Gastrocnemius medialis (tissue), 4 donors: ENCODE results near the gene GALNT14.

Source experiments
- POLR2A ChIP-seq, 2 donors: fragments of 450-650 bp; IDR thresholded peaks; one replicate each; pipeline ENCODE4 v1.6.1; 2017; ENCODE audit warnings: antibody characterized with exemption in 2 of 2, mild to moderate bottlenecking in 2 of 2, moderate library complexity in 2 of 2
- TF ChIP-seq, protein P1 (sequence below), 5 experiments: fragments of 450-650 bp in 3 of 5; fragments of 200-600 bp in 2 of 5; sonication (generic) in 2 of 5; IDR thresholded peaks in 4 of 5; conservative IDR thresholded peaks in 1 of 5; 1 replicate in 4 of 5; 2 replicates in 1 of 5; pipeline ENCODE4 v1.5.1; 2016 to 2019; ENCODE audit warnings: antibody characterized with exemption in 5 of 5, mild to moderate bottlenecking in 3 of 5, moderate library complexity in 3 of 5

DNA sequence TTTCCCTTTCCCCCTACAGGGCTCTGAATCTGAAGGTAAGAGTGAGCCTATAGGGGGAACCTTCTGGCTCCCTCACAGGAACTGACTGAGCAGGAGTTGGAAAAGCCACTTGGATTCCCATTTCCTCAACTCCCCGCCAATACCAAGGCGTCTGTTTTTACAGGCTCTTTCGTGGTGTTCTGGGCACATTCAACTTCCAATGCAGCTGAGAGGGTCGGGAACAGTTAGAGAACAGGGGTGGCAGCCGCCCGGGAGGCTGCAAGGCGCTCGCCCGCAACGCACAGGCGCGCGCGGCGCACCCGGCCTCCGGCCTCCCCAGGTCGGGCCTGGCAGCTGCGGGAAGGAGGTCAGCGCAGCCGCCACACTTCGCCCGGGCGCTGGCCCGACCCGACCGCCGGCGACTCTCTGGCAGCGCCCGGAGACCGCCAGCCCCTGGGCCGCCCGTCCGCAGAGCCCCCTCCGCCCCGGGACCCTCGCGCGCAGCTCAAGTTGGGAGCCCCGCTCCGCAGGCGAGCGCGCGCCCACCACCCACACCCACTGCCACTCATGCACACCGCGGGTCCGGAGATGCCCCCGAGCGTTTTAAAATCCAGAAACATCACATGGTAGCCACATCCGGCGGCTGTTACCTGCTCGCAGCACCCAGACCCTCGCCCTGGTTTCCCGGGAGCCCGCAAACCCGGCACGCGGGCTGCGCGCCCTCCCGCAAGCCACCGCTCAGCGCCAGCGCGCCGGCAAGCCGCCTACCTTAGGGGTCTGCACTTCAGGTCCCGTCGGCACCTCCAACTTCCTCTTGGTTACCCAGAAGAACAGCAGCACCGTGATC lies 816 bp downstream of the GALNT14 start:
- TF ChIP-seq, protein P1, sequence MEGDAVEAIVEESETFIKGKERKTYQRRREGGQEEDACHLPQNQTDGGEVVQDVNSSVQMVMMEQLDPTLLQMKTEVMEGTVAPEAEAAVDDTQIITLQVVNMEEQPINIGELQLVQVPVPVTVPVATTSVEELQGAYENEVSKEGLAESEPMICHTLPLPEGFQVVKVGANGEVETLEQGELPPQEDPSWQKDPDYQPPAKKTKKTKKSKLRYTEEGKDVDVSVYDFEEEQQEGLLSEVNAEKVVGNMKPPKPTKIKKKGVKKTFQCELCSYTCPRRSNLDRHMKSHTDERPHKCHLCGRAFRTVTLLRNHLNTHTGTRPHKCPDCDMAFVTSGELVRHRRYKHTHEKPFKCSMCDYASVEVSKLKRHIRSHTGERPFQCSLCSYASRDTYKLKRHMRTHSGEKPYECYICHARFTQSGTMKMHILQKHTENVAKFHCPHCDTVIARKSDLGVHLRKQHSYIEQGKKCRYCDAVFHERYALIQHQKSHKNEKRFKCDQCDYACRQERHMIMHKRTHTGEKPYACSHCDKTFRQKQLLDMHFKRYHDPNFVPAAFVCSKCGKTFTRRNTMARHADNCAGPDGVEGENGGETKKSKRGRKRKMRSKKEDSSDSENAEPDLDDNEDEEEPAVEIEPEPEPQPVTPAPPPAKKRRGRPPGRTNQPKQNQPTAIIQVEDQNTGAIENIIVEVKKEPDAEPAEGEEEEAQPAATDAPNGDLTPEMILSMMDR (IDR thresholded peaks at IDR 0.05 in 4 of 5, conservative IDR thresholded peaks at IDR 0.05 in 1 of 5): no peak
- TF ChIP-seq POLR2A (IDR thresholded peaks at IDR 0.05): no peak
